GM12873 (cell line): ENCODE results near the gene AP1S1.

Experiments
- CTCF ChIP-seq: IDR thresholded peaks from 2 replicates; pipeline ENCODE4 v1.5.1; 2012; ENCODE audit warnings: low read depth, mild to moderate bottlenecking, moderate library complexity, low read length, control low read depth; ENCODE audit not compliant: insufficient read depth; ENCODE audit errors: missing control alignments

The AP1S1 gene

DNA sequence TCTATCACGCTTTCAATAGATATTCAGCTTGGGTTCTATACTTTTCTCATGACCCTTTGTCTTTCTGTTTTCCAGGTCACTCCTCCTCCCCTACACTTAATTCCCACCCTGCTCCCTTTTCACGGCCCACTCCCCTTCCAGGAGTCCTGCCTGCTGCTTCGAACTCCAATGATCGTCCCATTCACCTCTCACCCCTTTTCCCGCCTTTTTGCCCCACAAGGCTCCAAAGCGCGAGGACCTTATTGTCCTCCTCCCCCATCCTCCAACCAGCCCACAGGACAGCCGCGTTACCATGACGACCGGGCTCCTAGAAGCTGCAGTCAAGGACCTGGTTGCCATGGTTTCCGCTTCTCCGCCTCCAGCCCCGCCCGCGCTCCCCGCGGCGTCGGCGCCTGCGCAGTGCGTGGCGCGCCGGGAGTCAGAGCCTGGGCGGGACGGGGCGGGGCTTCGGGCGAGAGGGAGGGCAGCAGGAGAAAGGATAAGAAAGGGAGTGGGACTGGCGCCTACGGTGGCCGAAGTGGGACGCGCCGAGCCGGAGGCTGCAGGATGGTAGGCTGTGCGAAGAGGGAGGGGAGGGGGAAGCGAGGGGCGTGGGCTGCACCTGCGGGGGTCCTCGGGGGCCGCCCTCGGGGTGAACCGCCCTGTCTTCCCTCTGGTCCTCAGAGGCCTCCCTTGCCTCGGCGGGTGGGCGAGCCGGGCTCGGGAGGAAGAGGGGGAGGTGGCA lies at the start of gene AP1S1:
AP1S1 (plus strand) TSS at position 508 of the 724 bp plus-strand sequence; CDS start at position 547, 39 bp downstream.
- no peak for TF ChIP-seq CTCF

- TF ChIP-seq CTCF = no peak
Observed at GRCh38 chr7:101104799-101105198, 49.5 kb upstream of the AP1S1 start.

DNA sequence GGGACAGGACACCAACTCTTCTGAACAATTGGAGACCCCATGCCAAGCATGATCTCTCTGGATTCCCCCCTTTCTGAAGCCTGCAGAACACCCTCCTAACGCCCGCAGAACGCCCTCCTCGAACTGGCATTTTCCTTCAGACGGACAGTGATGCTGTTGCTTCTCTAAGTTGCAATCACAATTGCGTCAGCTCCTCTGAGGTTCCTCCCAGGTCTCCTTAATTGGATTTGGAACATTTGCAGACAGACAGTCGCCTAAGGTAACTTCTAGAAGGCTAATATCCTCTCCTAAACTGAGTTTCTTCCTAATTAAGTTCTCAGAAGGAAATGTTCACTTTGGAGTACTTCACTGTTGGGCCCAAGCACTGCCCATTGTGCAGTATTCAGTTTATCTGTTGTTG lies 47.9 kb upstream of the AP1S1 start:
- TF ChIP-seq CTCF = no peak

- no peak for TF ChIP-seq CTCF
Observed at GRCh38 chr7:101108330-101108857, 45.9 kb upstream of the AP1S1 start.

DNA sequence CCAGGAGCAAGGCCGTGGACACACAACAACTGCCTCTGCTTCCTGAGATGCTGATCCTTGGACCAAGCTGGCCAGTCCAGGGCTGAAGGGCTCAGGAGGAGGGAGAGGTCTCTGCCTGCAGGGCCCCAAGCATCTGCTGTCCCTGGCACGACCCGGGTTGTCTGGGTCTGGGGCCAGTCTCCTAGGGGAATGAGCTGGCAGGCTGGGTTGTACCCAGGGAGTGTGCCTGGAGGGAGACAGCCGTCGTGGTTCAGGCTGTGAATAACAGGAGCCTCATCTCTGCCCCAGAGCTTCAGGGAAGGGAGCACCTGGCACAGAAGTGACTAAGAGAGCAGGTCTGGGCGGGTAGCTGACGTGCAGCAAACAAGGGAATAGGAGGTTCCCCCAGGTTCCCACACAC lies 45.3 kb upstream of the AP1S1 start:
- no peak for TF ChIP-seq CTCF

- TF ChIP-seq CTCF = no peak
Observed at GRCh38 chr7:101109368-101109767, 44.9 kb upstream of the AP1S1 start.

DNA sequence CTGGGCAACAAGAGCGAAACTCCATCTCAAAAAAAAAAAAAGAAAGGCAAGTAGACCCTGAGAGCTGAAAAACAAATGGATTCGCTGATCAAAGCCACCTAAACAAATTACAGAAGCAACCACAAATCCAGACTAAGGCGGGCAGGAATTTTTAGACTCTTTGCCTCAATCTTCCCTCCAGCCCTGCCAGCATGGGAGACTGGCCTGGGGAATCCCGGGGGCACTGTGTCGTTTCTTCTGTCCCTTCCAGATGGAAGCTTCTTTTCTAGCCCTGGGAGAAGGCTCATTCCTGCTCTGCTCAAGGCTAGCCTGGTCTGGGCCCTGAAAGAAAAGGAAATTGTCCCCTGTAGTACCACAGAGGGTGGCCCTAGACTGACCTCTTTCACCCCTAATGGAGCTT lies 43.0 kb upstream of the AP1S1 start:
- no peak for TF ChIP-seq CTCF
